ENCODE results near the gene NR1H2.

Gene NR1H2

GRCh38 chr19:50392759-50393158, 16.5 kb downstream of the NR1H2 start:
- TF ChIP-seq, protein P1, sequence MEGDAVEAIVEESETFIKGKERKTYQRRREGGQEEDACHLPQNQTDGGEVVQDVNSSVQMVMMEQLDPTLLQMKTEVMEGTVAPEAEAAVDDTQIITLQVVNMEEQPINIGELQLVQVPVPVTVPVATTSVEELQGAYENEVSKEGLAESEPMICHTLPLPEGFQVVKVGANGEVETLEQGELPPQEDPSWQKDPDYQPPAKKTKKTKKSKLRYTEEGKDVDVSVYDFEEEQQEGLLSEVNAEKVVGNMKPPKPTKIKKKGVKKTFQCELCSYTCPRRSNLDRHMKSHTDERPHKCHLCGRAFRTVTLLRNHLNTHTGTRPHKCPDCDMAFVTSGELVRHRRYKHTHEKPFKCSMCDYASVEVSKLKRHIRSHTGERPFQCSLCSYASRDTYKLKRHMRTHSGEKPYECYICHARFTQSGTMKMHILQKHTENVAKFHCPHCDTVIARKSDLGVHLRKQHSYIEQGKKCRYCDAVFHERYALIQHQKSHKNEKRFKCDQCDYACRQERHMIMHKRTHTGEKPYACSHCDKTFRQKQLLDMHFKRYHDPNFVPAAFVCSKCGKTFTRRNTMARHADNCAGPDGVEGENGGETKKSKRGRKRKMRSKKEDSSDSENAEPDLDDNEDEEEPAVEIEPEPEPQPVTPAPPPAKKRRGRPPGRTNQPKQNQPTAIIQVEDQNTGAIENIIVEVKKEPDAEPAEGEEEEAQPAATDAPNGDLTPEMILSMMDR (IDR thresholded peaks at IDR 0.05; ENCODE audit: low read depth, low read length) = no peak
- no peak overlapping the region for H3K4me3 ChIP-seq (ENCODE audit: low read depth, low read length)

DNA sequence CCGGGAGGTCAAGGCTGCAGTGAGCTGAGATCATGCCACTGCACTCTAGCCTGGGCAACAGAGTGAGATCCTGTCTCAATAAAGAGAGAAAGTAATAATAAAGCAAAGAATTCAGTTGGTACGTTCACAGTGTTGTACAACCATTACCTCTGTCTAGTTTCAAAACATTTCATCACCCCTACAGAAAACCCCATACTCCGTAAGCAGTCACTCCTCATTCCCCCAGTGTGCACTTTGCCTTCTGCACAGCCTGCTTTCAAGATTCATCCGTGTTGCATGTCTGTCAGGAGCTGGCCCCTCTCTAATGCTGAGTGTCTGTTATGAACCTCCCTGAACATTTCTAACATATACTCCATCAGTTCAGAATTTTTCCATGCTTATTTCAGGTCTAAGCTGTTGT, 17.3 kb downstream of the NR1H2 start:
- TF ChIP-seq, protein P1 (IDR thresholded peaks at IDR 0.05; ENCODE audit: low read depth, low read length) = no peak

DNA sequence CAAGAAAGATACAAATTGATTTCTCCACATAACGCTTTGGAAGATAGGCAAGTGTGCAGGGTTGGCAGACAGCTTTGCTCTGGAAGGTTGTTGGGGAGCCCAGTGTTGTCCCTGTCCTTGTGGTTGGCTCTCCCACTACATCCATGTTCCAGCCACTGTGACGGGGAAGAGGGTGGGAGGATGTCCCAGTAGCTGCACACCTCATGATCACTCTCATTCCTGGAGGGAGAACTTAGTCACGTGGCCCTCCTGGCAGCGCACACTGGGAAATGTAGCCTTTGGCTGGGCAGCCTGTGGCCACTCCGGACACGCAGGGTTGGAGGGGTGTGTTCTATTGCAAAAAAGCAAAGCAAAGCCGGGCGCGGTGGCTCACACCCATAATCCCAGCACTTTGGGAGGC, 17.8 kb downstream of the NR1H2 start:
- H3K4me3 ChIP-seq (ENCODE audit: low read depth, low read length) = no peak overlapping the region

More for the DNA sequence above, 17.3 kb downstream of the NR1H2 start:
- H3K4me3 ChIP-seq (ENCODE audit: low read depth, low read length) = no peak overlapping the region

DNA sequence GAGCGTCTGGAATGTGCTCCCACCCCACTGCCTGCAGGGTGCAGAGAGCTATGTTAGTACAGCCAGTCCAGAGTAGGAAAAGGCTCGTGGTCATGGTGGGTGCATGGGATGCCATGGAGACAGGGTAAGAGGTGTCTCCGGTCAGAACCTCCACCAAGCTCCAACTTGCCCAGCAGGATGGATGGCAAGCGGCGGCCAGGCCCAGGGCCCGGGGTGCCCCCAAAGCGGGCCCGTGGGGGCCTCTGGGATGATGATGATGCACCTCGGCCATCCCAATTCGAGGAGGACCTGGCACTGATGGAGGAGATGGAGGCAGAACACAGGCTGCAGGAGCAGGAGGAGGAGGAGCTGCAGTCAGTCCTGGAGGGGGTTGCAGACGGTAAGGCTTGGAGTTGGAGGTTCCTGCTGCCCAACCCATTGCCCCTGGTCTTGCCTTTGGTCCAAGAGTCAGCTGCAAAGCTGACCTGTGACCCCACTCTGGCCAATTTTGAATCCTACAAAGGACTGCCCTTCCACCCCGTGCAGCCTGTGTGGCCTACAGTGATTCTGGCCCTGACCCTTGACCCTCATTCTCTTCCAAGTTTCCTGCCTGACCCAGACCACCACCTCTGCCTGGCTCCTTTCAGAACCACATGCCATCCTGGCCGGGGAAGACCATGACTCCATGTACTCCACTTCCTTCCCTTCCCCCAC, 22.6 kb downstream of the NR1H2 start:
- TF ChIP-seq, protein P1 (IDR thresholded peaks at IDR 0.05; ENCODE audit: low read depth, low read length) = no peak
- H3K4me3 ChIP-seq (ENCODE audit: low read depth, low read length) = no peak overlapping the region

More for the DNA sequence above, 17.8 kb downstream of the NR1H2 start:
- TF ChIP-seq, protein P1 (IDR thresholded peaks at IDR 0.05; ENCODE audit: low read depth, low read length) = no peak

GRCh38 chr19:50399368-50399745, 23.1 kb downstream of the NR1H2 start:
- no peak overlapping the region for H3K4me3 ChIP-seq (ENCODE audit: low read depth, low read length)
- TF ChIP-seq, protein P1 (IDR thresholded peaks at IDR 0.05; ENCODE audit: low read depth, low read length) = no peak

- no peak overlapping the region for H3K4me3 ChIP-seq (ENCODE audit: low read depth, low read length)
- TF ChIP-seq, protein P1 (IDR thresholded peaks at IDR 0.05; ENCODE audit: low read depth, low read length) = no peak
Observed at GRCh38 chr19:50401605-50402450, 25.6 kb downstream of the NR1H2 start.
